Measurements from ENCODE around the gene NFILZ. TPM values are rescaled to one million over a fixed set of nuclear protein-coding genes. Genes with fewer than 3 reads are reported as not detected.
"Not testable (repeated sequence)": the region's sequence is repeated elsewhere in the genome, so short reads cannot be mapped to it uniquely, and the experiment has no call there.

Gene NFILZ
- total RNA-seq, 1 donor, result not detected

GRCh38 chr19:8629184-8629583 lies 1.2 kb upstream of the NFILZ start:
- H3K4me2 ChIP-seq (ENCODE audit: insufficient read depth, low read length), result no peak overlapping the region
- H2AFZ ChIP-seq (ENCODE audit: low read length), result no peak overlapping the region
- no peaks in the 10 kb centered on the region for H3K9me3 ChIP-seq (ENCODE audit: low read depth, low read length)
- no peaks in the 10 kb centered on the region for H3K4me1 ChIP-seq (ENCODE audit: insufficient read depth, low read length)
- peaks cover 2% of the 10 kb centered on the region for H3K27me3 ChIP-seq (ENCODE audit: insufficient read depth, low read length)
- no peak for DNase-seq (ENCODE audit: insufficient read length, low spot score, missing footprints)
- no peaks in the 10 kb centered on the region for H4K20me1 ChIP-seq (ENCODE audit: insufficient read depth, low read length)
- H3K27ac ChIP-seq (ENCODE audit: low read depth, low read length), result no peak overlapping the region
- no peaks in the 10 kb centered on the region for H3K36me3 ChIP-seq (ENCODE audit: insufficient read depth, low read length)
- TF ChIP-seq CTCF (IDR thresholded peaks at IDR 0.05; ENCODE audit: extremely low read depth, low read depth, low read length), result no peak
- no peaks in the 10 kb centered on the region for H3K79me2 ChIP-seq (ENCODE audit: insufficient read depth, low read length)
- no peak overlapping the region for H3K4me3 ChIP-seq (ENCODE audit: insufficient read depth, low read length)

GRCh38 chr19:8630796-8631424 lies 477 bp downstream of the NFILZ start:
- Histone ChIP-seq H3K4me1 (ENCODE audit: insufficient read depth, low read length) (no peaks in the 10 kb centered on the region), H3K9me3 (ENCODE audit: low read depth, low read length) (no peaks in the 10 kb centered on the region), H3K27ac (ENCODE audit: low read depth, low read length) (no peak overlapping the region), H3K4me3 (ENCODE audit: insufficient read depth, low read length) (no peak overlapping the region), H2AFZ (ENCODE audit: low read length) (no peak overlapping the region), H3K4me2 (ENCODE audit: insufficient read depth, low read length) (no peak overlapping the region), H3K79me2 (ENCODE audit: insufficient read depth, low read length) (no peaks in the 10 kb centered on the region), H4K20me1 (ENCODE audit: insufficient read depth, low read length) (no peaks in the 10 kb centered on the region), H3K27me3 (ENCODE audit: insufficient read depth, low read length) (peaks cover 2% of the 10 kb centered on the region), H3K36me3 (ENCODE audit: insufficient read depth, low read length) (no peaks in the 10 kb centered on the region)
- DNase-seq (ENCODE audit: insufficient read length, low spot score, missing footprints), result no peak
- TF ChIP-seq CTCF (IDR thresholded peaks at IDR 0.05; ENCODE audit: extremely low read depth, low read depth, low read length), result no peak

- no peaks in the 10 kb centered on the region for H3K4me1 ChIP-seq (ENCODE audit: insufficient read depth, low read length)
- no peak overlapping the region for H3K4me2 ChIP-seq (ENCODE audit: insufficient read depth, low read length)
- no peak for DNase-seq (ENCODE audit: insufficient read length, low spot score, missing footprints)
- peak overlapping the region; percentile 20 for H2AFZ ChIP-seq (ENCODE audit: low read length)
- no peaks in the 10 kb centered on the region for H3K9me3 ChIP-seq (ENCODE audit: low read depth, low read length)
- no peaks in the 10 kb centered on the region for H3K36me3 ChIP-seq (ENCODE audit: insufficient read depth, low read length)
- no peak overlapping the region for H3K4me3 ChIP-seq (ENCODE audit: insufficient read depth, low read length)
- no peaks in the 10 kb centered on the region for H4K20me1 ChIP-seq (ENCODE audit: insufficient read depth, low read length)
- TF ChIP-seq CTCF (IDR thresholded peaks at IDR 0.05; ENCODE audit: extremely low read depth, low read depth, low read length), result no peak
- no peak overlapping the region for H3K27ac ChIP-seq (ENCODE audit: low read depth, low read length)
- H3K79me2 ChIP-seq (ENCODE audit: insufficient read depth, low read length), result no peaks in the 10 kb centered on the region
- peaks cover 2% of the 10 kb centered on the region for H3K27me3 ChIP-seq (ENCODE audit: insufficient read depth, low read length)
Observed at GRCh38 chr19:8631425-8631819, 989 bp downstream of the NFILZ start.

GRCh38 chr19:8635422-8635821 lies 5.0 kb downstream of the NFILZ start:
- no peak overlapping the region for H3K27ac ChIP-seq (ENCODE audit: low read depth, low read length)
- H3K4me3 ChIP-seq (ENCODE audit: insufficient read depth, low read length), result no peak overlapping the region
- H3K4me2 ChIP-seq (ENCODE audit: insufficient read depth, low read length), result no peak overlapping the region
- DNase-seq (ENCODE audit: insufficient read length, low spot score, missing footprints), result no peak
- no peaks in the 10 kb centered on the region for H3K79me2 ChIP-seq (ENCODE audit: insufficient read depth, low read length)
- H3K9me3 ChIP-seq (ENCODE audit: low read depth, low read length), result no peaks in the 10 kb centered on the region
- peaks cover 7% of the 10 kb centered on the region for H3K27me3 ChIP-seq (ENCODE audit: insufficient read depth, low read length)
- no peaks in the 10 kb centered on the region for H4K20me1 ChIP-seq (ENCODE audit: insufficient read depth, low read length)
- no peaks in the 10 kb centered on the region for H3K36me3 ChIP-seq (ENCODE audit: insufficient read depth, low read length)
- TF ChIP-seq CTCF (IDR thresholded peaks at IDR 0.05; ENCODE audit: extremely low read depth, low read depth, low read length), result no peak
- peaks cover 4% of the 10 kb centered on the region for H3K4me1 ChIP-seq (ENCODE audit: insufficient read depth, low read length)
- no peak overlapping the region for H2AFZ ChIP-seq (ENCODE audit: low read length)

GRCh38 chr19:8637070-8637469 lies 6.6 kb downstream of the NFILZ start:
- not testable (repeated sequence) for H2AFZ ChIP-seq (ENCODE audit: low read length); H4K20me1 ChIP-seq (ENCODE audit: insufficient read depth, low read length); H3K4me3 ChIP-seq (ENCODE audit: insufficient read depth, low read length); H3K79me2 ChIP-seq (ENCODE audit: insufficient read depth, low read length); H3K4me2 ChIP-seq (ENCODE audit: insufficient read depth, low read length); H3K9me3 ChIP-seq (ENCODE audit: low read depth, low read length); DNase-seq (ENCODE audit: insufficient read length, low spot score, missing footprints); H3K36me3 ChIP-seq (ENCODE audit: insufficient read depth, low read length); H3K27ac ChIP-seq (ENCODE audit: low read depth, low read length); H3K4me1 ChIP-seq (ENCODE audit: insufficient read depth, low read length); H3K27me3 ChIP-seq (ENCODE audit: insufficient read depth, low read length)

Data from osteoblast (primary cell).